ENCODE data around the gene SLC26A2.
"Not testable (repeated sequence)": the region's sequence is repeated elsewhere in the genome, so short reads cannot be mapped to it uniquely, and the experiment has no call there.

Gene SLC26A2

GRCh38 chr5:149937610-149938009 is 22.9 kb upstream of the SLC26A2 start:
- no peak for DNase-seq (ENCODE audit: low read depth in 2 of 2)

GRCh38 chr5:149938279-149938678 is 22.3 kb upstream of the SLC26A2 start:
- no peak for DNase-seq (ENCODE audit: low read depth in 2 of 2)

- no peak for DNase-seq (ENCODE audit: low read depth in 2 of 2)
These were observed 21.7 kb upstream of the SLC26A2 start for GRCh38 chr5:149938791-149939358.

GRCh38 chr5:149939546-149939945 is 21.0 kb upstream of the SLC26A2 start:
- no peak for DNase-seq (ENCODE audit: low read depth in 2 of 2)

- no peak for DNase-seq (ENCODE audit: low read depth in 2 of 2)
These were observed 20.4 kb upstream of the SLC26A2 start for GRCh38 chr5:149940077-149940574.

GRCh38 chr5:149940941-149941644 is 19.5 kb upstream of the SLC26A2 start:
- DNase-seq (ENCODE audit: low read depth in 2 of 2), result no peak

GRCh38 chr5:149941795-149942194 is 18.8 kb upstream of the SLC26A2 start:
- DNase-seq (ENCODE audit: low read depth in 2 of 2), result no peak

- DNase-seq (ENCODE audit: low read depth in 2 of 2), result no peak
These were observed 18.4 kb upstream of the SLC26A2 start for GRCh38 chr5:149942199-149942598.

- not testable (repeated sequence) for DNase-seq (ENCODE audit: low read depth in 2 of 2)
These were observed 17.8 kb upstream of the SLC26A2 start for GRCh38 chr5:149942741-149943169.

- not testable (repeated sequence) for DNase-seq (ENCODE audit: low read depth in 2 of 2)
These were observed 17.2 kb upstream of the SLC26A2 start for GRCh38 chr5:149943177-149943949.

GRCh38 chr5:149944666-149945065 is 15.9 kb upstream of the SLC26A2 start, which contains the start of gene PDE6A:
Gene PDE6A, minus strand, starts transcription at chr5:149944793. Its CDS starts 120 bp downstream, at chr5:149944673.
- no peak for DNase-seq (ENCODE audit: low read depth in 2 of 2)

GRCh38 chr5:149946118-149946517 is 14.4 kb upstream of the SLC26A2 start:
- no peak for DNase-seq (ENCODE audit: low read depth in 2 of 2)

- no peak for DNase-seq (ENCODE audit: low read depth in 2 of 2)
These were observed 11.6 kb upstream of the SLC26A2 start for GRCh38 chr5:149948993-149949392.

GRCh38 chr5:149951138-149951749 is 9.3 kb upstream of the SLC26A2 start:
- DNase-seq (ENCODE audit: low read depth in 2 of 2), result no peak

- no peak for DNase-seq (ENCODE audit: low read depth in 2 of 2)
These were observed 7.0 kb upstream of the SLC26A2 start for GRCh38 chr5:149953436-149954121.

GRCh38 chr5:149954798-149955197 is 5.8 kb upstream of the SLC26A2 start:
- DNase-seq (ENCODE audit: low read depth in 2 of 2), result no peak

- DNase-seq (ENCODE audit: low read depth in 2 of 2), result no peak
These were observed 3.9 kb upstream of the SLC26A2 start for GRCh38 chr5:149956685-149957084.

GRCh38 chr5:149957855-149958254 is 2.7 kb upstream of the SLC26A2 start:
- DNase-seq (ENCODE audit: low read depth in 2 of 2), result no peak

- DNase-seq (ENCODE audit: low read depth in 2 of 2), result peak in 1 of 2 donors; percentile 20
These were observed 937 bp upstream of the SLC26A2 start for GRCh38 chr5:149959406-149960236.

- no peak for DNase-seq (ENCODE audit: low read depth in 2 of 2)
These were observed 678 bp downstream of the SLC26A2 start for GRCh38 chr5:149961186-149961685.

All from stimulated activated CD8-positive, alpha-beta memory T cell treated with anti-CD3 and anti-CD28 coated beads, Interleukin-2, amount 100 ng/mL, for 1 hour (primary cell).